NCI-H446 treated with DMSO at 0.1 percent for 48 hours (cell line): Measurements from ENCODE around the gene SART1.
"Not testable (repeated sequence)": the region's sequence is repeated elsewhere in the genome, so short reads cannot be mapped to it uniquely, and the experiment has no call there.

ENCODE experiments used
- DNase-seq: peaks from one replicate; lab custom pipeline; 2025; lab: John Stamatoyannopoulos, UW

Gene SART1

GRCh38 chr11:65988791-65989592 is 27.5 kb downstream of the SART1 start:
- DNase-seq: peak; percentile 85

- no peak for DNase-seq
These were observed 30.5 kb downstream of the SART1 start for GRCh38 chr11:65992056-65992455.

GRCh38 chr11:65997286-65997685 is 35.8 kb downstream of the SART1 start:
- no peak for DNase-seq

- DNase-seq: peak; percentile 96
These were observed 40.6 kb downstream of the SART1 start, which contains the start of the genes BANF1 and EIF1AD for GRCh38 chr11:66001942-66002647. BANF1 (plus strand) TSS chr11:66002503; CDS start chr11:66003251, 748 bp downstream. EIF1AD (minus strand) TSS chr11:66002157; CDS start chr11:66000389, 1,768 bp downstream.

- no peak for DNase-seq
These were observed 41.2 kb downstream of the SART1 start for GRCh38 chr11:66002648-66003225.

- no peak for DNase-seq
These were observed 41.8 kb downstream of the SART1 start for GRCh38 chr11:66003291-66003690.

- no peak for DNase-seq
These were observed 42.7 kb downstream of the SART1 start for GRCh38 chr11:66004186-66004585.

GRCh38 chr11:66006134-66006890 is 44.8 kb downstream of the SART1 start:
- DNase-seq: no peak

- DNase-seq: no peak
These were observed 45.3 kb downstream of the SART1 start for GRCh38 chr11:66006891-66007176.

GRCh38 chr11:66007201-66007634 is 45.7 kb downstream of the SART1 start:
- no peak for DNase-seq

- DNase-seq: no peak
These were observed 46.5 kb downstream of the SART1 start for GRCh38 chr11:66008095-66008467.

- no peak for DNase-seq
These were observed 47.1 kb downstream of the SART1 start for GRCh38 chr11:66008468-66009101.

GRCh38 chr11:66010036-66010435 is 48.5 kb downstream of the SART1 start:
- not testable (repeated sequence) for DNase-seq

GRCh38 chr11:66011239-66011784 is 49.8 kb downstream of the SART1 start:
- DNase-seq: no peak

GRCh38 chr11:66011785-66012303 is 50.3 kb downstream of the SART1 start, which contains the start of gene CST6:
CST6 (plus strand) TSS chr11:66012008; CDS start chr11:66012045, 37 bp downstream.
- DNase-seq: no peak

GRCh38 chr11:66012371-66012945 is 50.9 kb downstream of the SART1 start:
- DNase-seq: no peak

GRCh38 chr11:66012946-66013761 is 51.6 kb downstream of the SART1 start:
- DNase-seq: no peak

GRCh38 chr11:66013762-66014100 is 52.2 kb downstream of the SART1 start:
- no peak for DNase-seq

- no peak for DNase-seq
These were observed 53.4 kb downstream of the SART1 start for GRCh38 chr11:66014804-66015453.
